ENCODE results near the gene PGPEP1.

- TF ChIP-seq CTCF (IDR thresholded peaks at IDR 0.05) (no peak), POLR2A (IDR thresholded peaks at IDR 0.05) (no peak)
These were observed 11.1 kb downstream of the PGPEP1 start for GRCh38 chr19:18351544-18351943.

All from heart left ventricle (tissue), 13 donors.